NT2/D1 (cell line): ENCODE results near the gene TAF13.
"Not testable (repeated sequence)": the region's sequence is repeated elsewhere in the genome, so short reads cannot be mapped to it uniquely, and the experiment has no call there.

Experiments
- DNase-seq: peaks from one replicate; pipeline ENCODE4 v3.0.0-alpha.2; 2011; ENCODE audit warnings: low read depth, low spot score
- H3K27me3 ChIP-seq: 2 replicates; pipeline ENCODE4 v1.6.0; 2011; ENCODE audit warnings: mild to moderate bottlenecking; ENCODE audit not compliant: insufficient read length, insufficient read depth
- H3K36me3 ChIP-seq: 2 replicates; pipeline ENCODE4 v1.6.1; 2011; ENCODE audit warnings: mild to moderate bottlenecking, low read length, mixed read lengths; ENCODE audit not compliant: insufficient read depth, insufficient read length
- H3K4me1 ChIP-seq: 2 replicates; pipeline ENCODE4 v1.5.1; 2011; ENCODE audit not compliant: insufficient read depth, insufficient read length
- H3K4me3 ChIP-seq: 2 replicates; pipeline ENCODE4 v1.5.1; 2011; ENCODE audit warnings: low read depth; ENCODE audit not compliant: insufficient read length
- H3K9ac ChIP-seq: 2 replicates; pipeline ENCODE4 v1.6.0; 2011; ENCODE audit warnings: low read depth; ENCODE audit not compliant: insufficient read length
- H3K9me3 ChIP-seq: 2 replicates; pipeline ENCODE4 v1.5.1; 2011; ENCODE audit warnings: mild to moderate bottlenecking, low read length; ENCODE audit not compliant: insufficient read depth
- SUZ12 ChIP-seq: IDR thresholded peaks from 2 replicates; pipeline ENCODE4 v1.6.1; 2011; ENCODE audit not compliant: insufficient read length, insufficient read depth; ENCODE audit errors: extremely low read depth
- YY1 ChIP-seq: IDR thresholded peaks from 2 replicates; pipeline ENCODE4 v1.6.1; 2011; ENCODE audit not compliant: insufficient read length, insufficient read depth
- ZNF274 ChIP-seq: IDR thresholded peaks from 2 replicates; pipeline ENCODE4 v1.6.1; 2011; ENCODE audit warnings: mild to moderate bottlenecking, low read depth, low read length

TAF13 gene

GRCh38 chr1:109056064-109056463, 19.7 kb downstream of the TAF13 start:
- H3K27me3 ChIP-seq: no peaks in the 10 kb centered on the region
- H3K36me3 ChIP-seq: no peaks in the 10 kb centered on the region
- H3K9ac ChIP-seq: no peak overlapping the region
- no peak overlapping the region for H3K4me3 ChIP-seq
- no peaks in the 10 kb centered on the region for H3K4me1 ChIP-seq
- TF ChIP-seq YY1 (no peak), SUZ12 (no peak), ZNF274 (no peak)
- H3K9me3 ChIP-seq: peaks cover 11% of the 10 kb centered on the region
- no peak for DNase-seq

DNA sequence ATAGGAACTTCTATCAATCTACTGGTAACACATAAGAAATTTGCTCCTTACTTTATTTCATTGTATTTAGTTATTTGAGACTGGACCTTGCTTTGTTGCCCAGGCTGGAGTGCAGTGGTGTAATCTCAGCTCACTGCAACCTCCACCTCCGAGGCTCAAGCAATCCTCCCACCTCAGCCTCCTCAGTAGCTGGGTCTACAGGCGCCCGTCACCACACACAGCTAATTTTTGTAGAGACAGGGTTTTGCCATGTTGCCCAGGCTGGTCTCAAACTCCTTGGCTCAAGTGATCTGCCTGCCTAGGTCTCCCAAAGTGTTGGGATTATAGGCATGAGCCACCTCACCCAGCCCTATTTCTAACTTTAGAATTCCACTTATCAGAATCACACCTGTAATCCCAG, 23.7 kb downstream of the TAF13 start:
- H3K36me3 ChIP-seq, H3K4me3 ChIP-seq, H3K4me1 ChIP-seq, H3K9ac ChIP-seq, DNase-seq, H3K27me3 ChIP-seq: not testable (repeated sequence)
- peaks cover 11% of the 10 kb centered on the region for H3K9me3 ChIP-seq

DNA sequence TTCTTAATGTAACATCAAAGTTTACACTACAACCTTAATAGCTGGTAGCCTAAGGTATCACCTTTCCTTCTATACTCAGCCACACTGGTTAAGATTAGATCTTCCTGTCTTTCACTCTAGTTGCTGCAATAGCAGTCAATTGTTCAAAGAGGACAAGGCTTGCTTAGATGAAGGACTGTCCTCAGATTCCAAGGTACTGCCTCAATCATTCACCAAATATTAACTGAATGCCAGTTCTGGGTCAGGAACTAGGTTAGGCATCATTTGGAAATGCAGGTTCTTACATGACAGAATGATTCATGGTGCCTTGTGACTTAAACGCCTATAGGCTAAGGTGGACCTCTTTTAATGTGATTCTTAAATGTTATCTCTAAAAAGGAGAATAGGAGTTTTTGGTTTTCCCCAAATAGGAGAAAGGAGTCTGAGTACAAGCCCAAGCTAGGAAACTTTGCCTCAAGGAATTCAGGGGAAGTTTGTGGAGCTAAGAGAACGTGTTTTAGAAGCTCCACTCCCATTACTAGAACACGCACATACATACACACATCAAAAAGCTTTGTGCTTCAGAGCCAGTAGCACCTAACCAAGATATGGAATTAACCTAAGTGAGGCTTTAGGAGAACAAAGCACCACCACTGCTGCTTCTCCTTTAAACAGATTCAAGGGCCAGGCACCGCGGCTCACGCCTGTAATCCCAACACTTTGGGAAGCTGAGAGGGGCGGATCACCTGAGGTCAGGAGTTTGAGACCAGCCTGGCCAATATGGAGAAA, 25.4 kb downstream of the TAF13 start:
- Histone ChIP-seq H3K4me1 (no peaks in the 10 kb centered on the region), H3K9ac (no peak overlapping the region), H3K4me3 (no peak overlapping the region), H3K27me3 (no peaks in the 10 kb centered on the region), H3K36me3 (no peaks in the 10 kb centered on the region), H3K9me3 (peaks cover 11% of the 10 kb centered on the region)
- no peak for DNase-seq
- TF ChIP-seq YY1 (no peak), SUZ12 (no peak), ZNF274 (no peak)

DNA sequence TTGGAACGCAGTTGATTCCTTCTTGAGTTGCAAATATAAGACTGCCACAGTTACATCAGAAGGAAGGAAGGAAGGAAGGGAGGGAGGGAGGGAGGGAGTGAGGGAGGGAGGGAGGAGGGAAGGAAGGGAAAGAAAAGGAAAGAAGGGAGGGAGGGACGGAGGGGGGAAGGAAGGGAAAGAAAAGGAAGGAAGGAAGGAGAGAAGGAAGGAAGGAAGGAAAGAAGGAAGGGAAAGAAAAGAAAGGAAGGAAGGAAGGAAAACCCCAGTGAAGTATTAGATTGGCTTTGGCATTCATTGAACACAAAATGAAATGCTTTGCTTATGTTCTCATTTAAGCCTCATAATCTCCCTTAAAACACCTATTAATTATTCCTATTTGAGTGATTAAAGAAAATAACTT, 27.5 kb downstream of the TAF13 start:
- Histone ChIP-seq H3K9ac (no peak overlapping the region), H3K4me3 (no peak overlapping the region), H3K4me1 (no peaks in the 10 kb centered on the region), H3K9me3 (peaks cover 11% of the 10 kb centered on the region), H3K36me3 (no peaks in the 10 kb centered on the region), H3K27me3 (no peaks in the 10 kb centered on the region)
- DNase-seq: no peak
- TF ChIP-seq YY1 (no peak), SUZ12 (no peak), ZNF274 (no peak)

DNA sequence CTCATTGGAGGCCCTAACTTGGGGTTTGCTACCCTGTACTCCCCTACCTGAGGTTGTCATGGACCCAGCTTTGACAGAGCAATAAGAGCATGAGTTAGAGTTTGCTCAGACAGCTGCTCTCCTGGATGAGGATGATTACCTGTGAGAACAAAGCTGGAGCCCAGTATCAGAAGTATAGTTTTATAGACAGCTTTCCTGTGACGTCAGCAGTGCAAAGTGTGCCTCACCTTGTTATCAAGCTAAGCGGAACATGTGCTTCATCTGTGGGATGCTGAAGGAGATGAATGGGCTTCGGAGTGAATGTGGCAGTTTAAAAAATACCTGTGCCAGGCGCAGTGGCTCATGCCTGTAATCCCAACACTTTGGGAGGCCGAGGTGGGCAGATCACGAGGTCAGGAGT, 28.5 kb downstream of the TAF13 start:
- TF ChIP-seq SUZ12 (no peak), ZNF274 (no peak), YY1 (no peak)
- no peak for DNase-seq
- Histone ChIP-seq H3K36me3 (no peaks in the 10 kb centered on the region), H3K4me1 (no peaks in the 10 kb centered on the region), H3K9me3 (peaks cover 7% of the 10 kb centered on the region), H3K9ac (no peak overlapping the region), H3K27me3 (peaks cover 3% of the 10 kb centered on the region), H3K4me3 (no peak overlapping the region)

DNA sequence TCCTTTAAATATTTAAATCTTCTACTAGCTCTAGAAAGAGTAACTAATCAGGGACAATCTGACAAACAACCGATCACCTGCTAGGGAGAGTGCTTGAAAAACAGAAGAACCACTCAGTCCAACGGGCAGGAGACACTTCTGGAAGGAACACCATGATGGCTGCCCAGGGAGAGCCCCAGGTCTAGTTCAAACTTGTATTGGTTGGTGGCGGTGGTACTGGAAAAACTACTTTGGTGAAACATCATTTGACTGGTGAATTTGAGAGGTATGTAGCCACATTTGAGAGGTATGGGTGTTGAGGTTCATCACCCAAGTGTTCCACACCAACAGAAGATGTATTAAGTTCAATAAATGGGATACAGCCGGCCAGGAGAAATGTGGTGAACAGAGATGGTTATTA, 29.1 kb downstream of the TAF13 start:
- Histone ChIP-seq H3K4me1 (no peaks in the 10 kb centered on the region), H3K4me3 (no peak overlapping the region), H3K9ac (no peak overlapping the region), H3K9me3 (peaks cover under 1% of the 10 kb centered on the region; the same call in 1 of the 2 replicates), H3K27me3 (peaks cover 3% of the 10 kb centered on the region), H3K36me3 (no peaks in the 10 kb centered on the region)
- no peak for DNase-seq
- TF ChIP-seq YY1 (no peak), SUZ12 (no peak), ZNF274 (no peak)

GRCh38 chr1:109045595-109045994, 30.2 kb downstream of the TAF13 start:
- Histone ChIP-seq H3K4me1 (no peaks in the 10 kb centered on the region), H3K9ac (no peak overlapping the region), H3K36me3 (no peaks in the 10 kb centered on the region), H3K4me3 (no peak overlapping the region), H3K9me3 (no peaks in the 10 kb centered on the region), H3K27me3 (peaks cover 3% of the 10 kb centered on the region)
- TF ChIP-seq ZNF274 (no peak), SUZ12 (no peak), YY1 (no peak)
- no peak for DNase-seq
